GM12874 (cell line): ENCODE measurements around the gene PDE6B.

Source experiments
- TF ChIP-seq, protein P1 (sequence below): IDR thresholded peaks from 2 replicates; pipeline ENCODE4 v1.5.1; 2011; ENCODE audit warnings: low read depth, mild to moderate bottlenecking, control low read depth, low read length, moderate library complexity; ENCODE audit not compliant: insufficient read depth

The PDE6B gene

GRCh38 chr4:708631-708933 is 83.2 kb downstream of the PDE6B start:
- TF ChIP-seq, protein P1, sequence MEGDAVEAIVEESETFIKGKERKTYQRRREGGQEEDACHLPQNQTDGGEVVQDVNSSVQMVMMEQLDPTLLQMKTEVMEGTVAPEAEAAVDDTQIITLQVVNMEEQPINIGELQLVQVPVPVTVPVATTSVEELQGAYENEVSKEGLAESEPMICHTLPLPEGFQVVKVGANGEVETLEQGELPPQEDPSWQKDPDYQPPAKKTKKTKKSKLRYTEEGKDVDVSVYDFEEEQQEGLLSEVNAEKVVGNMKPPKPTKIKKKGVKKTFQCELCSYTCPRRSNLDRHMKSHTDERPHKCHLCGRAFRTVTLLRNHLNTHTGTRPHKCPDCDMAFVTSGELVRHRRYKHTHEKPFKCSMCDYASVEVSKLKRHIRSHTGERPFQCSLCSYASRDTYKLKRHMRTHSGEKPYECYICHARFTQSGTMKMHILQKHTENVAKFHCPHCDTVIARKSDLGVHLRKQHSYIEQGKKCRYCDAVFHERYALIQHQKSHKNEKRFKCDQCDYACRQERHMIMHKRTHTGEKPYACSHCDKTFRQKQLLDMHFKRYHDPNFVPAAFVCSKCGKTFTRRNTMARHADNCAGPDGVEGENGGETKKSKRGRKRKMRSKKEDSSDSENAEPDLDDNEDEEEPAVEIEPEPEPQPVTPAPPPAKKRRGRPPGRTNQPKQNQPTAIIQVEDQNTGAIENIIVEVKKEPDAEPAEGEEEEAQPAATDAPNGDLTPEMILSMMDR, result no peak

GRCh38 chr4:709348-709747 is 84.0 kb downstream of the PDE6B start:
- TF ChIP-seq, protein P1, result no peak

- TF ChIP-seq, protein P1, result no peak
Observed at GRCh38 chr4:710116-710515, 84.7 kb downstream of the PDE6B start.

- TF ChIP-seq, protein P1, result no peak
Observed at GRCh38 chr4:710916-711315, 85.5 kb downstream of the PDE6B start.

DNA sequence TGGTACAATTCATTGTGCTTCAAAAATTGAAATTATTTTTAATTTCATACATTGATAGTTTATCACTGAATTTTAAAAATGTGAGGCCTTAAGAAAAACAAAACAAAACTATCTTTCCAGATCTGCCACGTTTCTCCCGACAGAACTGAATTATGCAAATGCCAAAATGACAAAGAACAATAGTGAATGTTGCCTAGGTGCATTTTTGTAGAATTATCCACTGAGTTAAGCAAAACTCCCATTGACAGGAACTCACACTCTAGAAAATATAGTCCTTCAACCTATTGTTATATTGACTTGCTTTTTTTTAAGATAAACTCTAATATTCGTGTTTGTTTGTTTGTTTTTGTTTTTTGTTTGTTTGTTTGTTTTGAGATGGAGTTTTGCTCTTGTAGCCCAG is 86.7 kb downstream of the PDE6B start:
- TF ChIP-seq, protein P1, result no peak

GRCh38 chr4:712916-713632 is 87.7 kb downstream of the PDE6B start:
- TF ChIP-seq, protein P1, result no peak

DNA sequence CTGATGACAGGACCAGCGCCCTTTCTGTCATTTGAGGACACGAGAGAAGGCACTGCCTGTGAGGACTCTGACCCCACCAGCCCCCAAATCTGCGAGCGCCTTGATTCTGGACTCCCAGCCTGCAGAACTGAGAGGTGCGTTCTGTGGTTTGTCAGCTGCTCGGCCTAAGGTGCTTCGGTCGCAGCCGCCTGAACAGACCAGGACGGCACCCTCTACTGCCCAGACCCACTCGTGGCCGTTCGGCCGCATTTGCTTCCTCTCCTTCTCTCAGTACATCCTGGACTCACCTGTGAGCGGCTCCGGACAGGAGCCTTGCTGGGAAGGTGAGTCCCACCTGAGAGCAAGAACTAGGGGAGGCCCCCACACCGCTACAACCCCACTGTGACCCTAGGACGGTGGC is 88.7 kb downstream of the PDE6B start:
- TF ChIP-seq, protein P1, result no peak
